Tibial nerve (tissue), 4 donors: Measurements from ENCODE around the gene ATOH8. TPM values are rescaled to one million over a fixed set of nuclear protein-coding genes. Genes with fewer than 3 reads are reported as not detected.

Experiments
- DNase-seq, 2 donors: peaks; one replicate each; pipeline ENCODE4 v3.0.0-alpha.2; 2019; ENCODE audit warnings: low spot score in 2 of 2
- H3K27ac ChIP-seq, 4 donors: fragments of 200-600 bp; sonication (generic) in 3 of 4; one replicate each; pipeline ENCODE4 v1.5.1; 2017 to 2019; ENCODE audit warnings: mild to moderate bottlenecking in 1 of 4
- H3K27me3 ChIP-seq, 2 donors: fragments of 200-600 bp; sonication (generic) in 1 of 2; one replicate each; pipeline versions ENCODE4 v1.5.1 to v1.6.0; 2017 to 2019
- H3K36me3 ChIP-seq, 3 donors: fragments of 200-600 bp; sonication (generic); one replicate each; pipeline ENCODE4 v1.5.1; 2018 to 2019
- H3K4me1 ChIP-seq, 4 donors: fragments of 200-600 bp; sonication (generic) in 3 of 4; one replicate each; pipeline ENCODE4 v1.5.1; 2017 to 2019
- H3K4me3 ChIP-seq, 4 donors: fragments of 200-600 bp; sonication (generic) in 3 of 4; one replicate each; pipeline ENCODE4 v1.5.1; 2017 to 2019; ENCODE audit warnings: mild to moderate bottlenecking in 1 of 4, moderate library complexity in 1 of 4
- H3K9me3 ChIP-seq, 4 donors: fragments of 200-600 bp; sonication (generic) in 3 of 4; one replicate each; pipeline ENCODE4 v1.5.1; 2017 to 2019
- EP300 ChIP-seq, 2 donors: sonication (generic); formaldehyde crosslinking; IDR thresholded peaks; one replicate each; pipeline ENCODE4 v1.6.1; 2017; ENCODE audit warnings: antibody characterized with exemption in 2 of 2, mild to moderate bottlenecking in 1 of 2
- POLR2A ChIP-seq, 2 donors: fragments of 450-650 bp; IDR thresholded peaks; one replicate each; pipeline ENCODE4 v1.6.1; 2017; ENCODE audit warnings: antibody characterized with exemption in 2 of 2, mild to moderate bottlenecking in 2 of 2, moderate library complexity in 2 of 2
- WGBS, 2 donors: methylation state at CpG; one replicate each; pipeline ENCODE4 v1.1.5; 2018; 5-methylcytosine and 5-hydroxymethylcytosine counted together
- total RNA-seq, 4 donors: library from RNA; depleted of rRNA; stranded (reverse); fragments of >200 nt; gene quantifications; one replicate each; pipeline ENCODE4 v1.1.0, GENCODE V29; 2016
- TF ChIP-seq, protein P1 (sequence below), 5 experiments: fragments of 200-600 bp in 3 of 5; fragments of 450-650 bp in 2 of 5; sonication (generic) in 3 of 5; IDR thresholded peaks; one replicate each; pipeline ENCODE4 v1.5.1; 2016 to 2019; ENCODE audit warnings: antibody characterized with exemption in 5 of 5, mild to moderate bottlenecking in 3 of 5, moderate library complexity in 2 of 5

The ATOH8 gene
- total RNA-seq, 4 donors from 2014 or later, result 98.0 to 170 (median 119) TPM

DNA sequence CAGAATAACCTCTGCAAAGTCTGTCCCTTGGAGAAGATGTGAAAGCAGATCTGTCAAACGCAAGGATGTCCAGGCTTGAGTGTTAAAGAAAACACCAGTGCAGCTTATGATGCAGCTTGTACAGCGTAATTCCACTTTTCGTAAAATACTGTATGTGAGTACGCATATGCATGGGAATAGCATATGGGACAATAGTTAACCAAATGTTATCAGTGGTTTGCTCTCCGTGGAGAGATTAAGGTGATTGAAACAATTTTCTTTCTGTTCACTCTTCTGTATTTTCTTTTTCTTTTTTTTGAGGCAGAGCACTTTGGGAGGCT, 27.2 kb downstream of the ATOH8 start:
- peaks cover 0 to 50% (median 0%) of the 10 kb centered on the region in 3 donors for H3K36me3 ChIP-seq
- H3K9me3 ChIP-seq, result no peaks in the 10 kb centered on the region
- H3K27ac ChIP-seq, result peak overlapping the region in 2 of 4 donors; percentile 57 to 93
- no peak overlapping the region for H3K4me3 ChIP-seq
- DNase-seq, result no peak
- no peaks in the 10 kb centered on the region for H3K27me3 ChIP-seq
- peak in 1 of 2 donors; percentile 5 for TF ChIP-seq EP300 (IDR thresholded peaks at IDR 0.05)
- TF ChIP-seq, protein P1, sequence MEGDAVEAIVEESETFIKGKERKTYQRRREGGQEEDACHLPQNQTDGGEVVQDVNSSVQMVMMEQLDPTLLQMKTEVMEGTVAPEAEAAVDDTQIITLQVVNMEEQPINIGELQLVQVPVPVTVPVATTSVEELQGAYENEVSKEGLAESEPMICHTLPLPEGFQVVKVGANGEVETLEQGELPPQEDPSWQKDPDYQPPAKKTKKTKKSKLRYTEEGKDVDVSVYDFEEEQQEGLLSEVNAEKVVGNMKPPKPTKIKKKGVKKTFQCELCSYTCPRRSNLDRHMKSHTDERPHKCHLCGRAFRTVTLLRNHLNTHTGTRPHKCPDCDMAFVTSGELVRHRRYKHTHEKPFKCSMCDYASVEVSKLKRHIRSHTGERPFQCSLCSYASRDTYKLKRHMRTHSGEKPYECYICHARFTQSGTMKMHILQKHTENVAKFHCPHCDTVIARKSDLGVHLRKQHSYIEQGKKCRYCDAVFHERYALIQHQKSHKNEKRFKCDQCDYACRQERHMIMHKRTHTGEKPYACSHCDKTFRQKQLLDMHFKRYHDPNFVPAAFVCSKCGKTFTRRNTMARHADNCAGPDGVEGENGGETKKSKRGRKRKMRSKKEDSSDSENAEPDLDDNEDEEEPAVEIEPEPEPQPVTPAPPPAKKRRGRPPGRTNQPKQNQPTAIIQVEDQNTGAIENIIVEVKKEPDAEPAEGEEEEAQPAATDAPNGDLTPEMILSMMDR (IDR thresholded peaks at IDR 0.05), result no peak
- 68 to 81% methylated on average over 5 of the region's 5 CpGs for WGBS, 2 donors
- H3K4me1 ChIP-seq, result peaks cover 9 to 85% (median 62%) of the 10 kb centered on the region in 4 donors

DNA sequence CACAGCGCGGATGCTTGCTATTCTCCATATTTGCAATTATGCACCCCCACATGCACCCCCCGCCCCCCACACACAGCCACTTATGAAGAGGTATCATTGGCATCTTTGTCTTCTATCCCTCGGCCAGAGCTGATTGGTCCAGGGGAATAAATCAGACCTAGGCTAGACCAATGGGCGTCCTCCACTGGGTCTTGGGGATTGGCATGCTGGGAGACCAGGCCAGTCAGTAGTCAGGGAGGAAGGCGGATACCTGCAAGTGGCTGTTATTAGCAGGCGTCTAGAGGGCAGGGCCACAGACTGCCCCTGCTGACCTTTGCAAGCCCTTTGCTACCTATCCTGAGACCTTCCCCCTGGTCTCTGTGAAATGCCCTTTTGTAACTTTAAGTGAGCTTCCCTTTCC, 30.0 kb downstream of the ATOH8 start:
- peak overlapping the region in 2 of 4 donors; percentile 13 to 78 for H3K27ac ChIP-seq
- H3K4me1 ChIP-seq, result peaks cover 9 to 69% (median 39%) of the 10 kb centered on the region in 4 donors
- no peak overlapping the region for H3K4me3 ChIP-seq
- no peaks in the 10 kb centered on the region for H3K9me3 ChIP-seq
- 85 to 93% methylated on average over 7 of the region's 7 CpGs for WGBS, 2 donors
- no peaks in the 10 kb centered on the region for H3K27me3 ChIP-seq
- H3K36me3 ChIP-seq, result peaks cover 0 to 59% (median 0%) of the 10 kb centered on the region in 3 donors
- TF ChIP-seq, protein P1 (IDR thresholded peaks at IDR 0.05), result no peak
- TF ChIP-seq POLR2A (IDR thresholded peaks at IDR 0.05) (no peak), EP300 (IDR thresholded peaks at IDR 0.05) (no peak)
- DNase-seq, result no peak

DNA sequence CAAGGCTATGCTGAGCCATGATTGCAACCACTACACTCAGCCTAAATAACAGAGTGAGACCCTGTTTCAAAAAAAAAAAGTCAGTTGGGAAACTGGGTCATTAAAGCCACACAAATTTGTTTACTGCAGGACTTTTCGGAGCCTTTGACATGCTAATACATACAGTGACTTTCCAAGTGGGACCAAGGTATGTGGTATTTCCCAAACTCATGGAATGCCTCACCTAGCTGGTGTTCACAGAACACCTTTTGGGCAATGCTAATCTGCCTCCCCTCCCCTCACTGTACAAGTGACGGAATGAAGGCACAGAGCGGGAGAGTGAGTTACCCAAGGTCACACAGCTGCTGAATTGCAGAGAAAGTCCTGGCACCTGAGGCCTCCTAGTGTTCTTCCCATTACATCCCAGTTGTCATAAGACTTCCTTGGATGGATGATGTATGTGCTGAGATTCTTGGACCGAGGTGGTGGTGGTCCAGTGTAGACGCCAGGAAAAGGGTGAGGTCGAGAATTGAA, 30.7 kb downstream of the ATOH8 start:
- Histone ChIP-seq H3K9me3 (no peaks in the 10 kb centered on the region), H3K36me3 (peaks cover 0 to 59% (median 0%) of the 10 kb centered on the region in 3 donors), H3K4me3 (no peak overlapping the region), H3K27ac (peak overlapping the region; percentile 5 to 78 (median 54)), H3K4me1 (peaks cover 7 to 62% (median 32%) of the 10 kb centered on the region in 4 donors), H3K27me3 (no peaks in the 10 kb centered on the region)
- TF ChIP-seq, protein P1 (IDR thresholded peaks at IDR 0.05), result no peak
- no peak for TF ChIP-seq POLR2A (IDR thresholded peaks at IDR 0.05)
- no peak for TF ChIP-seq EP300 (IDR thresholded peaks at IDR 0.05)
- no peak for DNase-seq
- WGBS, 2 donors, result 81 to 89% methylated on average over 6 of the region's 6 CpGs

DNA sequence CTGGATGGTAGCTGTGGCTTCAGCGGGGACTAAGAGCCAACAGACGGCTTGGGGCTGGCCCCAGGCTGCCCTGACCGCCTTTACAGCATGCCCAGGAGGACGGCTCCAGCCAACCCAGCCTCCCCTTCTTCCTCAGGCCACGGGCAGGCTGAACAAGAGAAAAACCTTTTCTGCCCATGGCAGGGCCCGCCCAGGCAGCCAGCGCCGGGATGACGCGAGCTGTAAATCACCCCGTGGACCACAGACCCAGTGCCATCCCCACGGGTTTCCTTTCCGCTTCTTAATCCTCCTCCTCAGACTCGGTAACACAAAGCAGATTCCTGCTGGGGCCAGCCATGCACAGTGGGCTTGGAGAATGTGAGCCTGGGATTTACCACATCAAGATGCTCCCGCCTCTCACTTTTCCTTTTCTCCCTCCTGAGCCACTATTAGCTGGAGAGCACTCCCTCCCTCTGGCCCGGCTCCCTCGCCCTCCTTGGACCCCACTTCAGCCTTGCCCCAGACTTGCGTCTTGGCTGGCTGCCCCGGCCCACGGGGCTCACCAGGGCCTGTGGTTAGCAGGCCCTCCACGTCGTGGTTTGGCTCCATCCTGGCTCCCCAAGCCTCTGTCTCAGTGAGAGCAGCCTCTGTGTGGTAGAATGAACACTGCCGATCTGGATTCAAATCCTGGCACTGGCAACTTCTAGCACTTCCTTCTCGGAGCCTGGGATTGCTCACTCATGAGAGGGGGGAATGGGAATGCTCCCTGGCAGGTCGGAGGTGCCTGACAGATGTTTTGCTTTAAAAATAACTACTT, 31.4 kb downstream of the ATOH8 start:
- TF ChIP-seq, protein P1 (IDR thresholded peaks at IDR 0.05), result no peak
- TF ChIP-seq EP300 (IDR thresholded peaks at IDR 0.05) (no peak), POLR2A (IDR thresholded peaks at IDR 0.05) (no peak)
- peaks cover 0 to 59% (median 0%) of the 10 kb centered on the region in 3 donors for H3K36me3 ChIP-seq
- DNase-seq, result no peak
- H3K9me3 ChIP-seq, result no peaks in the 10 kb centered on the region
- no peaks in the 10 kb centered on the region for H3K27me3 ChIP-seq
- peak overlapping the region; percentile 5 to 78 (median 54) for H3K27ac ChIP-seq
- no peak overlapping the region for H3K4me3 ChIP-seq
- WGBS, 2 donors, result 32 to 41% methylated on average over 25 of the region's 25 CpGs
- peaks cover 7 to 59% (median 27%) of the 10 kb centered on the region in 4 donors for H3K4me1 ChIP-seq

DNA sequence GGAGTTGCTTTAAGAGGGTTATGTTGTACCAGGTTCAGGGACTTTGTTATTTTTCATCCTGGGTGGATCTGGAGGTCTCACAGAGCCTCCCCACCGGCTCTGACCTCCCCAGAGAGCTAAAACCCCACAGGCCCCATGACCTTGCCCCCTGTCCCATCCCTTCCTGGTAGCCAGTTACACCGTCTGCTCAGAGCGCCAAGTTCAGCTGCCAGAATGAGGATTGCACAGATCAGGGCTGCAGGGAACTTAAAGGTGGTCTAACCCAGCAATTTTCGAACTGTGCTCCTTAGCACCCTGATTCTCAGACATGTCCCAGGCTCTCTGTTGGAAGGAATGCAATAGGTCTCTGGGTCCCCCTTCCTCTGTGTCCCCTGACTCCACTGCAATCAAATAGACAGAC, 32.1 kb downstream of the ATOH8 start:
- Histone ChIP-seq H3K9me3 (no peaks in the 10 kb centered on the region), H3K4me3 (no peak overlapping the region), H3K36me3 (peaks cover 0 to 65% (median 0%) of the 10 kb centered on the region in 3 donors), H3K4me1 (peaks cover under 1 to 58% (median 21%) of the 10 kb centered on the region in 4 donors), H3K27ac (peak overlapping the region in 3 of 4 donors; percentile 5 to 78 (median 73)), H3K27me3 (no peaks in the 10 kb centered on the region)
- TF ChIP-seq POLR2A (IDR thresholded peaks at IDR 0.05) (no peak), EP300 (IDR thresholded peaks at IDR 0.05) (no peak)
- TF ChIP-seq, protein P1 (IDR thresholded peaks at IDR 0.05), result no peak
- 60 to 61% methylated on average over 4 of the region's 4 CpGs for WGBS, 2 donors
- DNase-seq, result no peak
